ENCODE measurements around the gene BMERB1. TPM values are rescaled to one million over a fixed set of nuclear protein-coding genes. Genes with fewer than 3 reads are reported as not detected.

The BMERB1 gene
- total RNA-seq, 3 donors from 2014 or later = 25.3 to 77.8 (median 38.7) TPM

- Histone ChIP-seq H3K36me3 (no peaks in the 10 kb centered on the region), H3K27me3 (no peaks in the 10 kb centered on the region), H3K4me3 (no peak overlapping the region), H3K4me1 (no peaks in the 10 kb centered on the region), H3K27ac (no peak overlapping the region), H3K9me3 (peaks cover 5 to 13% of the 10 kb centered on the region in 2 donors)
- intact Hi-C loops (cut with DNase I; ENCODE audit: low total_unique reads) = no loop called here
- no peak for DNase-seq (ENCODE audit: low spot score in 2 of 2)
- no peak for TF ChIP-seq POLR2AphosphoS5 (IDR thresholded peaks at IDR 0.05)
- TF ChIP-seq POLR2A (IDR thresholded peaks at IDR 0.05) = no peak
- TF ChIP-seq CTCF (IDR thresholded peaks at IDR 0.05) = no peak
These were observed 149.1 kb downstream of the BMERB1 start for GRCh38 chr16:15583526-15583925.

- H3K36me3 ChIP-seq = no peaks in the 10 kb centered on the region
- DNase-seq (ENCODE audit: low spot score in 2 of 2) = no peak
- TF ChIP-seq POLR2A (IDR thresholded peaks at IDR 0.05) (no peak), CTCF (IDR thresholded peaks at IDR 0.05) (no peak), POLR2AphosphoS5 (IDR thresholded peaks at IDR 0.05) (no peak)
- peaks cover 5 to 13% of the 10 kb centered on the region in 2 donors for H3K9me3 ChIP-seq
- no peaks in the 10 kb centered on the region for H3K4me1 ChIP-seq
- no peaks in the 10 kb centered on the region for H3K27me3 ChIP-seq
- intact Hi-C loops (cut with DNase I; ENCODE audit: low total_unique reads) = no loop called here
- H3K27ac ChIP-seq = no peak overlapping the region
- no peak overlapping the region for H3K4me3 ChIP-seq
These were observed 151.6 kb downstream of the BMERB1 start for GRCh38 chr16:15585956-15586355.

- Histone ChIP-seq H3K36me3 (no peaks in the 10 kb centered on the region), H3K27ac (no peak overlapping the region), H3K9me3 (peaks cover 5 to 13% of the 10 kb centered on the region in 2 donors), H3K27me3 (no peaks in the 10 kb centered on the region), H3K4me3 (no peak overlapping the region), H3K4me1 (no peaks in the 10 kb centered on the region)
- intact Hi-C loops (cut with DNase I; ENCODE audit: low total_unique reads) = no loop called here
- DNase-seq (ENCODE audit: low spot score in 2 of 2) = no peak
- TF ChIP-seq CTCF (IDR thresholded peaks at IDR 0.05) (no peak), POLR2AphosphoS5 (IDR thresholded peaks at IDR 0.05) (no peak), POLR2A (IDR thresholded peaks at IDR 0.05) (no peak)
These were observed 152.3 kb downstream of the BMERB1 start for GRCh38 chr16:15586716-15587115.

GRCh38 chr16:15587152-15587825 lies 152.9 kb downstream of the BMERB1 start:
- intact Hi-C loops (cut with DNase I; ENCODE audit: low total_unique reads) = no loop called here
- TF ChIP-seq POLR2A (IDR thresholded peaks at IDR 0.05) (no peak), POLR2AphosphoS5 (IDR thresholded peaks at IDR 0.05) (no peak), CTCF (IDR thresholded peaks at IDR 0.05) (no peak)
- Histone ChIP-seq H3K4me1 (no peaks in the 10 kb centered on the region), H3K36me3 (no peaks in the 10 kb centered on the region), H3K9me3 (peaks cover 5 to 13% of the 10 kb centered on the region in 2 donors), H3K27ac (no peak overlapping the region), H3K4me3 (no peak overlapping the region), H3K27me3 (no peaks in the 10 kb centered on the region)
- DNase-seq (ENCODE audit: low spot score in 2 of 2) = no peak

- Histone ChIP-seq H3K4me3 (no peak overlapping the region), H3K36me3 (peaks cover 6% of the 10 kb centered on the region), H3K27ac (peak overlapping the region in 1 of 2 donors; percentile 28), H3K9me3 (no peaks in the 10 kb centered on the region), H3K4me1 (no peaks in the 10 kb centered on the region), H3K27me3 (no peaks in the 10 kb centered on the region)
- no peak for TF ChIP-seq POLR2A (IDR thresholded peaks at IDR 0.05)
- no peak for TF ChIP-seq POLR2AphosphoS5 (IDR thresholded peaks at IDR 0.05)
- no peak for TF ChIP-seq CTCF (IDR thresholded peaks at IDR 0.05)
- intact Hi-C loops (cut with DNase I; ENCODE audit: low total_unique reads) = no loop called here
- DNase-seq (ENCODE audit: low spot score in 2 of 2) = no peak
These were observed 157.9 kb downstream of the BMERB1 start for GRCh38 chr16:15592324-15592723.
